Activated naive CD8-positive, alpha-beta T cell treated with anti-CD3 and anti-CD28 coated beads, Interleukin-2, amount 50 U/mL, for 24 hours (primary cell): ENCODE measurements around the gene C5orf15.

Experiments
- ATAC-seq: fragments of 150-1000 bp; cut with Tn5 transposase; one replicate; pipeline ENCODE4 v1.10.0; 2021
- DNase-seq: peaks from one replicate; pipeline ENCODE4 v3.0.0; 2021
- H3K27ac Mint-ChIP-seq: one replicate; pipeline ENCODE4 v1.8.0; 2021; ENCODE audit warnings: mild to moderate bottlenecking, mixed read lengths
- H3K27me3 Mint-ChIP-seq: one replicate; pipeline ENCODE4 v1.8.0; 2021; ENCODE audit warnings: mixed read lengths
- H3K36me3 Mint-ChIP-seq: one replicate; pipeline ENCODE4 v1.8.0; 2021; ENCODE audit warnings: low read depth, mixed read lengths
- H3K4me1 Mint-ChIP-seq: one replicate; pipeline ENCODE4 v1.8.0; 2021; ENCODE audit warnings: mixed read lengths
- H3K4me3 Mint-ChIP-seq: one replicate; pipeline ENCODE4 v1.8.0; 2021; ENCODE audit warnings: mild to moderate bottlenecking, moderate library complexity, mixed read lengths
- H3K9me3 Mint-ChIP-seq: one replicate; pipeline ENCODE4 v1.8.0; 2021; ENCODE audit warnings: mixed read lengths

C5orf15 gene

GRCh38 chr5:133918316-133918715 is 50.1 kb downstream of the C5orf15 start:
- Mint-ChIP-seq H3K27me3 (peaks cover 5% of the 10 kb centered on the region), H3K9me3 (no peaks in the 10 kb centered on the region), H3K4me1 (peaks cover 37% of the 10 kb centered on the region), H3K27ac (peak overlapping the region; percentile 70), H3K4me3 (no peak overlapping the region), H3K36me3 (no peaks in the 10 kb centered on the region)
- ATAC-seq: no peak
- no peak for DNase-seq

GRCh38 chr5:133917785-133918184 is 50.6 kb downstream of the C5orf15 start:
- Mint-ChIP-seq H3K27me3 (peaks cover 5% of the 10 kb centered on the region), H3K4me1 (peaks cover 37% of the 10 kb centered on the region), H3K9me3 (no peaks in the 10 kb centered on the region), H3K4me3 (no peak overlapping the region), H3K27ac (no peak overlapping the region), H3K36me3 (no peaks in the 10 kb centered on the region)
- no peak for DNase-seq
- ATAC-seq: no peak

GRCh38 chr5:133916914-133917313 is 51.5 kb downstream of the C5orf15 start:
- Mint-ChIP-seq H3K4me3 (no peak overlapping the region), H3K9me3 (no peaks in the 10 kb centered on the region), H3K27ac (no peak overlapping the region), H3K4me1 (peaks cover 31% of the 10 kb centered on the region), H3K36me3 (no peaks in the 10 kb centered on the region), H3K27me3 (peaks cover 2% of the 10 kb centered on the region)
- ATAC-seq: no peak
- DNase-seq: no peak

DNA sequence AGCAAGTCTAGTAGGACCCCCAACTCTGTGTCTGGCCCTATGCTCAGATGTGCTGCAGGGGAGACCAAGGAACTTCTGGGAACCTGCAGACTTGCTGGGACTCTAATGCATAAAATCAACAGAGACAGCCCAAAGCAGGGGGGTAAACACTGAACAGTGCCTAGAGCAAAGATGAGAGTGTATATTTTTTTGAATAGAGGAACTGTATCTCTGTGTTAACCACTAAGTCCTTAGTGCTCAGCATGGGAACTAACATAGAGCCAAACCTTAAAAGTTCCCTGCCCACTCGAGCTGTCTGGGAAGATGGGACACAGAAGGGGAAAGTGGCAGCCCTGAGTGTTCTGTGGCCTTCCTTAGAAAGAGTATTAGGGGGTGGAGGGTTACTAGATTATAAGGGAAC is 51.9 kb downstream of the C5orf15 start:
- Mint-ChIP-seq H3K9me3 (no peaks in the 10 kb centered on the region), H3K4me3 (no peak overlapping the region), H3K4me1 (peaks cover 30% of the 10 kb centered on the region), H3K36me3 (no peaks in the 10 kb centered on the region), H3K27me3 (peaks cover 2% of the 10 kb centered on the region), H3K27ac (no peak overlapping the region)
- ATAC-seq: no peak
- no peak for DNase-seq

DNA sequence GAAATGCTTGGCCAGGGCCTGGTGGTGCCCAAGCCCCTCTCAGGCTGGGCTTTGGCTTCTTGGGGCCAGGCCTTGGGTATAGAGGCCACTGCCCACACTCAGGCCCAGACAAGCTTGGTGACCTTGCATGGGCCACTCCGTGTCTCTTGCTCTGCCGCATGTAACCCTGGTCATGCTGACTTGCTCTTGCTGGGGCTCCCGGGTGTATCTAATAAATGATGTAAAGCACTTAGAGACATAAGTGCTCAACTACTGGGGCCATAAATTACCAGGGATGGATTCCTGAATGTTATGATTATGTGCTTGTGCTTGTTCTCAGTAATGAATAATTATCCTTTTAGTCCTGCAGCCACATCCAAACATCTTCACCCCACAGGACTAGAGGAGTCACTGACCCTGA is 54.0 kb downstream of the C5orf15 start:
- Mint-ChIP-seq H3K27me3 (no peaks in the 10 kb centered on the region), H3K36me3 (no peaks in the 10 kb centered on the region), H3K9me3 (no peaks in the 10 kb centered on the region), H3K27ac (no peak overlapping the region), H3K4me3 (no peak overlapping the region), H3K4me1 (peaks cover 12% of the 10 kb centered on the region)
- DNase-seq (no peak), ATAC-seq (no peak)

DNA sequence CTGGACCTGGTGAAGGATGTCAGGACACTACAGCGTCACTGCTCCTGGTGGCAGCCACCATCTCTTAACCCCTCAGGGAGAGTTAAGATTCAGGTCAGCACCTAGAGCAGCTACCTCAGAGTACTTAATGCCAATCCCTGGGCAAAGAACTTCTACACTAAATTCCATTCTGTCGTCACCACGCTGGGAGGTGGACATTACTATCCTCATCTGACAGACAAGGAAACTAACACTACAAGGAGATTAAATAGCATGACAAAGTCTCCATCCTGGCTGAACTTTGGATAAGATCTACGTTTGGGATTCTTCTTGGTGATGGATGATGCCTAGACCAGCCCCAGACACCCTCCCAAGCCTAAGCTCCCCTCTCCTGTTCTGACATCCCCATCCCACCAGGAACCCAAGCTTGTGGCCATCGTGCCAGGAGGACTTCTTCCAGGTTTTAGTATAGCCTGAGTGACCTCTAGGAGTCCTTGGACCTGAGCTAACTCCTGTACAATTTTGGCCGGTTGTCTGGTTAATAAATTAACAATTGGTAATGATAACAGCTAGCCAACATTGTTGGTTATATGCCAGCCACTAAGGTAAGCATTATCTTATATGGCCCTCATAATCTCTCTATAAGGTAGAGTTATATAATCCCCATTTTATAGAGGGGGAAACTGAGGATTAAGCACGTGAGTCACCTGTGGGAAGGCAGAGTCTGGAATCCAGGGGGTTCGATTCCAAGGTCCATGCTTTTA is 54.8 kb downstream of the C5orf15 start:
- Mint-ChIP-seq H3K27me3 (no peaks in the 10 kb centered on the region), H3K36me3 (no peaks in the 10 kb centered on the region), H3K4me3 (no peak overlapping the region), H3K4me1 (peaks cover 3% of the 10 kb centered on the region), H3K9me3 (no peaks in the 10 kb centered on the region), H3K27ac (no peak overlapping the region)
- ATAC-seq: no peak
- no peak for DNase-seq

GRCh38 chr5:133912951-133913350 is 55.5 kb downstream of the C5orf15 start:
- no peak overlapping the region for H3K27ac Mint-ChIP-seq
- no peak for DNase-seq
- no peaks in the 10 kb centered on the region for H3K27me3 Mint-ChIP-seq
- no peaks in the 10 kb centered on the region for H3K9me3 Mint-ChIP-seq
- no peaks in the 10 kb centered on the region for H3K4me1 Mint-ChIP-seq
- ATAC-seq: no peak
- H3K4me3 Mint-ChIP-seq: no peak overlapping the region
- no peaks in the 10 kb centered on the region for H3K36me3 Mint-ChIP-seq

DNA sequence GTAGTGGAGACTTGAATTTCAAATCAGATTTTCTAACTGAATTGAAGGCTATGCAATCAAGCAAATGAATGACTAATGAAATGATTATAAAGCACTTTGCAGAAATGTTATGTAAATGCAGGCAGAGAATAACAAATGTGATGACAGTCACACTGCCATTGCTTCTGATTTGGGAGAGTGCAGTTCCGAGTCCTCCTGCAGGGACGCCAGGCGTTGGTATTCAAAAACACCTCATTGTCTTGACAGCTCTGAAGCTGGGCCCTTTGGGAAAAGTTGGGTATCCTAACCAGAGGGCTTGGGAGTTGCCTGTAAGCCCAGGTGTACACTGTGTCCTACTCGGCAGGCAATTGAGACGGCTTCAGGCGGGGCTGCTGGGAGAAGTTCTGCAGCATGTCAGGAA is 57.9 kb downstream of the C5orf15 start:
- Mint-ChIP-seq H3K27ac (no peak overlapping the region), H3K27me3 (no peaks in the 10 kb centered on the region), H3K36me3 (no peaks in the 10 kb centered on the region), H3K9me3 (no peaks in the 10 kb centered on the region), H3K4me1 (no peaks in the 10 kb centered on the region), H3K4me3 (no peak overlapping the region)
- ATAC-seq (no peak), DNase-seq (no peak)

DNA sequence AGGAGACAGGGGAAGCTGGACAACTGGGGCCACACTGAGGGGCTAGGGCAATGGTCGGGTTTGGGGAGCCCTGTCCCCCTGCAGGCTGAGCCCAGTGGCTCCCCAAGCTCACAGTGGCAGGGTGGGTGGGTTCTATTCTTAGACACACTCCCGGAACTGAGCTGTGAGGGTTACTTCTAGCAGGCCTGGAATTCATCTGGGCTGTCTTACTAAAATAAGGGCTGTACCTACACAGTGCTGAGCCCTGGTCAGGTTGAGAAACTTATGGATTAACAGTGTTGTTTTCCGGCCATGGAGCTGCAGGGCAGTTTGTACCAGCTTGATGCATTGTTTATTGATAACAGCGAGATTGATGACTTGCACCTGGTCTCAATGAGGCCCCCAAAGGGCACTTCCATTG is 58.8 kb downstream of the C5orf15 start:
- H3K27me3 Mint-ChIP-seq: no peaks in the 10 kb centered on the region
- H3K36me3 Mint-ChIP-seq: no peaks in the 10 kb centered on the region
- H3K9me3 Mint-ChIP-seq: no peaks in the 10 kb centered on the region
- DNase-seq (no peak), ATAC-seq (no peak)
- no peak overlapping the region for H3K27ac Mint-ChIP-seq
- H3K4me1 Mint-ChIP-seq: no peaks in the 10 kb centered on the region
- no peak overlapping the region for H3K4me3 Mint-ChIP-seq

- ATAC-seq (no peak), DNase-seq (no peak)
- Mint-ChIP-seq H3K27me3 (no peaks in the 10 kb centered on the region), H3K9me3 (no peaks in the 10 kb centered on the region), H3K4me1 (no peaks in the 10 kb centered on the region), H3K27ac (no peak overlapping the region), H3K4me3 (no peak overlapping the region), H3K36me3 (no peaks in the 10 kb centered on the region)
Observed at GRCh38 chr5:133907075-133907474, 61.4 kb downstream of the C5orf15 start.

DNA sequence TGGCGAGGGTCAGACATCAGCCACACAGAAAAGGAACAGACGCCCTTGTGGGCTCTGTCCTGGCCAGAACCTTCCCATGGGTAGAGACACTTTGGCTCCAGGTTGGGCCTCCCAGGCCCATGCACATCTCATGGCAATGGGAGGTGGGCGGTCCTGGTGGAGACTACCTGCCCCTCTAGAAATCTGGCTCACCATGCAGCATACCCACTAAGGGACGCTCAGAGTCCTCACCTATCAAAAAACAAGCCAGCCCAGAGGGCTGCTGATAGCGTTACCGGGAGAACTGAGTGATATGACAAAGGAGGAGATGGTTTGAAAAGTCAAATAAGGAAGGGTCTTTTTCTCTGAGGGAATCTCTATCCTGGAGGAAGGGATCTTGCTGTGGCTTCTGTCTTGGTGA is 62.1 kb downstream of the C5orf15 start:
- Mint-ChIP-seq H3K27ac (no peak overlapping the region), H3K27me3 (no peaks in the 10 kb centered on the region), H3K9me3 (no peaks in the 10 kb centered on the region), H3K4me3 (no peak overlapping the region), H3K36me3 (no peaks in the 10 kb centered on the region), H3K4me1 (no peaks in the 10 kb centered on the region)
- DNase-seq (no peak), ATAC-seq (no peak)
